CD14-positive monocyte (primary cell): Measurements from ENCODE around the gene ARMC6. TPM values are rescaled to one million over a fixed set of nuclear protein-coding genes. Genes with fewer than 3 reads are reported as not detected.

Experiments used
- DNase-seq, 3 donors: peaks; one replicate each; pipeline ENCODE4 v3.0.0-alpha.2; 2011 to 2022
- H2AFZ ChIP-seq: 2 replicates; pipeline ENCODE4 v1.6.0; 2012; ENCODE audit warnings: mild to moderate bottlenecking, low read depth, low read length, inconsistent platforms; ENCODE audit not compliant: insufficient read depth, poor library complexity, severe bottlenecking
- H3K27ac ChIP-seq, 2 donors: 1 replicate in 1 of 2; 2 replicates in 1 of 2; pipeline ENCODE4 v1.5.1; 2012 to 2013; ENCODE audit warnings: low read length in 2 of 2, control low read depth in 1 of 2, inconsistent platforms in 1 of 2, low read depth in 1 of 2, mild to moderate bottlenecking in 1 of 2
- H3K27me3 ChIP-seq, 2 donors: one replicate each; pipeline versions ENCODE4 v1.6.0 to v1.6.1; 2011 to 2013; ENCODE audit warnings: low read length in 2 of 2; ENCODE audit not compliant: control insufficient read depth in 2 of 2, insufficient read depth in 2 of 2
- H3K36me3 ChIP-seq, 2 donors: replicated peaks in 1 of 2; 1 replicate in 1 of 2; 2 replicates in 1 of 2; pipeline versions ENCODE4 v1.5.1 to v1.6.1; 2012 to 2013; ENCODE audit warnings: low read length in 2 of 2, control low read depth in 1 of 2, inconsistent platforms in 1 of 2, mild to moderate bottlenecking in 1 of 2; ENCODE audit not compliant: insufficient read depth in 2 of 2, control insufficient read depth in 1 of 2
- H3K4me1 ChIP-seq, 2 donors: 1 replicate in 1 of 2; 2 replicates in 1 of 2; pipeline versions ENCODE4 v1.5.1 to v1.6.1; 2012 to 2013; ENCODE audit warnings: low read length in 2 of 2, control low read depth in 1 of 2, inconsistent platforms in 1 of 2, mild to moderate bottlenecking in 1 of 2, moderate library complexity in 1 of 2; ENCODE audit not compliant: insufficient read depth in 2 of 2, control insufficient read depth in 1 of 2
- H3K4me2 ChIP-seq: replicated peaks from 2 replicates; pipeline ENCODE3; 2012; ENCODE audit warnings: low read length, moderate library complexity, mild to moderate bottlenecking; ENCODE audit not compliant: poor library complexity, severe bottlenecking; ENCODE audit errors: extremely low read depth
- H3K4me3 ChIP-seq, 3 experiments: fragments of 200-600 bp in 1 of 3; sonication (generic) in 1 of 3; replicated peaks in 1 of 3; 1 replicate in 2 of 3; 2 replicates in 1 of 3; pipeline ENCODE4 v1.5.1; 2011 to 2013; ENCODE audit warnings: low read length in 3 of 3, mild to moderate bottlenecking in 3 of 3, control low read depth in 2 of 3, low read depth in 2 of 3, inconsistent platforms in 1 of 3, moderate library complexity in 1 of 3
- H3K79me2 ChIP-seq: 2 replicates; pipeline ENCODE4 v1.6.0; 2012; ENCODE audit warnings: mild to moderate bottlenecking, control low read depth, inconsistent platforms, low read length, moderate library complexity; ENCODE audit not compliant: insufficient read depth
- H3K9ac ChIP-seq: 2 replicates; pipeline ENCODE4 v1.6.0; 2017; ENCODE audit warnings: low read length, mild to moderate bottlenecking; ENCODE audit not compliant: insufficient read depth, poor library complexity, severe bottlenecking
- H3K9me3 ChIP-seq, 2 donors: replicated peaks in 1 of 2; 1 replicate in 1 of 2; 2 replicates in 1 of 2; pipeline versions ENCODE4 v1.5.1 to v1.6.1; 2012 to 2013; ENCODE audit warnings: low read length in 2 of 2, control low read depth in 1 of 2; ENCODE audit not compliant: control insufficient read depth in 1 of 2, insufficient read depth in 1 of 2
- H4K20me1 ChIP-seq: 2 replicates; pipeline ENCODE4 v1.6.0; 2012; ENCODE audit warnings: mild to moderate bottlenecking, low read length, control low read depth, moderate library complexity; ENCODE audit not compliant: insufficient read depth
- H3K27ac Mint-ChIP-seq, 7 donors: one replicate each; pipeline ENCODE4 v1.8.0; 2020; ENCODE audit warnings: mild to moderate bottlenecking in 7 of 7, mixed read lengths in 7 of 7, moderate library complexity in 6 of 7, inconsistent platforms in 2 of 7
- H3K27me3 Mint-ChIP-seq, 3 donors: one replicate each; pipeline ENCODE4 v1.8.0; 2021 to 2022; ENCODE audit warnings: low read depth in 3 of 3, mild to moderate bottlenecking in 3 of 3, mixed read lengths in 3 of 3, moderate library complexity in 3 of 3, inconsistent platforms in 1 of 3
- H3K36me3 Mint-ChIP-seq, 2 donors: one replicate each; pipeline ENCODE4 v1.8.0; 2020; ENCODE audit warnings: mixed read lengths in 2 of 2, inconsistent platforms in 1 of 2, mild to moderate bottlenecking in 1 of 2
- H3K4me1 Mint-ChIP-seq: one replicate; pipeline ENCODE4 v1.8.0; 2020; ENCODE audit warnings: mild to moderate bottlenecking, mixed read lengths
- H3K4me3 Mint-ChIP-seq, 2 donors: one replicate each; pipeline ENCODE4 v1.8.0; 2020; ENCODE audit warnings: mild to moderate bottlenecking in 2 of 2, mixed read lengths in 2 of 2, moderate library complexity in 1 of 2
- H3K9me3 Mint-ChIP-seq, 7 donors: one replicate each; pipeline ENCODE4 v1.8.0; 2020 to 2022; ENCODE audit warnings: mixed read lengths in 7 of 7, mild to moderate bottlenecking in 6 of 7, moderate library complexity in 6 of 7, inconsistent platforms in 2 of 7
- CTCF ChIP-seq: fragments of 200-600 bp; IDR thresholded peaks from one replicate; pipeline ENCODE4 v1.8.0; 2022; ENCODE audit warnings: antibody characterized with exemption, mild to moderate bottlenecking
- WGBS: methylation state at CpG from one replicate; pipeline ENCODE4 v1.1.5; 2013; ENCODE audit warnings: missing lambda C conversion rate; ENCODE audit not compliant: insufficient coverage; 5-methylcytosine and 5-hydroxymethylcytosine counted together
- intact Hi-C, 2 donors: fragments of 100-400 bp; cut with micrococcal nuclease; formaldehyde crosslinking; loops; one replicate each; pipeline versions ENCODE4 v1.15.0 to v1.15.1; 2023
- polyA plus RNA-seq, 3 donors: library from polyadenylated mRNA; depleted of rRNA in 1 of 3; unstranded in 2 of 3; stranded (reverse) in 1 of 3; fragments of 300-500 nt in 2 of 3; fragments of >200 nt in 1 of 3; fragmentation: Illumina TruSeq in 2 of 3; gene quantifications; 1 replicate in 2 of 3; 2 replicates in 1 of 3; pipeline ENCODE4 v1.2.3, GENCODE V29; 2012 to 2021

Gene ARMC6
- polyA plus RNA-seq, 3 donors: 22.3 to 29.6 (median 26.1) TPM

GRCh38 chr19:19064098-19064722 lies 30.8 kb downstream of the ARMC6 start:
- intact Hi-C loops: no loop called here
- Histone ChIP-seq H3K4me2 (peak overlapping the region; percentile 82), H3K79me2 (peaks cover 7% of the 10 kb centered on the region), H3K27me3 (no peaks in the 10 kb centered on the region), H3K9ac (peak overlapping the region; percentile 61), H3K36me3 (peaks cover 6 to 9% of the 10 kb centered on the region in 2 donors), H2AFZ (peak overlapping the region; percentile 88), H4K20me1 (no peaks in the 10 kb centered on the region), H3K27ac (peak overlapping the region in 1 of 2 donors; percentile 11), H3K4me3 (peak overlapping the region; percentile 49 to 71 (median 59)), H3K4me1 (peaks cover 28 to 29% of the 10 kb centered on the region in 2 donors), H3K9me3 (no peaks in the 10 kb centered on the region)
- Mint-ChIP-seq H3K27ac (peak overlapping the region in 3 of 7 donors; percentile 12 to 54 (median 37)), H3K36me3 (peaks cover 7 to 17% of the 10 kb centered on the region in 2 donors), H3K27me3 (peaks cover 0 to 4% (median 2%) of the 10 kb centered on the region in 3 donors), H3K4me1 (peaks cover 34% of the 10 kb centered on the region), H3K4me3 (peak overlapping the region; percentile 83 to 95), H3K9me3 (peaks cover 0 to under 1% (median 0%) of the 10 kb centered on the region in 7 donors)
- TF ChIP-seq CTCF: peak; percentile 24
- DNase-seq: peak; percentile 10 to 47 (median 27)
- WGBS: 0% methylated on average over 12 of the region's 29 CpGs

- no peak for DNase-seq
These were observed 31.7 kb downstream of the ARMC6 start for GRCh38 chr19:19064811-19065745.

More at GRCh38 chr19:19064811-19065745, 31.7 kb downstream of the ARMC6 start:
- Histone ChIP-seq H2AFZ (peak overlapping the region; percentile 88), H3K4me1 (peaks cover 28 to 32% of the 10 kb centered on the region in 2 donors), H3K79me2 (peaks cover 7% of the 10 kb centered on the region), H4K20me1 (no peaks in the 10 kb centered on the region), H3K4me3 (peak overlapping the region; percentile 49 to 71 (median 59)), H3K27me3 (no peaks in the 10 kb centered on the region), H3K4me2 (peak overlapping the region; percentile 82), H3K36me3 (peaks cover 0 to under 1% of the 10 kb centered on the region in 2 donors), H3K9ac (peak overlapping the region; percentile 61), H3K9me3 (no peaks in the 10 kb centered on the region), H3K27ac (no peak overlapping the region)
- peaks cover 0 to 4% (median 2%) of the 10 kb centered on the region in 3 donors for H3K27me3 Mint-ChIP-seq
- TF ChIP-seq CTCF: no peak
- 0% methylated on average over 20 of the region's 25 CpGs for WGBS
- intact Hi-C loops: no loop called here
- H3K4me3 Mint-ChIP-seq: peak overlapping the region; percentile 83 to 95
- no peaks in the 10 kb centered on the region for H3K9me3 Mint-ChIP-seq
- H3K27ac Mint-ChIP-seq: peak overlapping the region in 1 of 7 donors; percentile 54
- peaks cover 0 to 9% of the 10 kb centered on the region in 2 donors for H3K36me3 Mint-ChIP-seq
- H3K4me1 Mint-ChIP-seq: peaks cover 38% of the 10 kb centered on the region
